Upper lobe of left lung (tissue), 6 donors: Measurements from ENCODE around the gene CX3CR1. TPM values are rescaled to one million over a fixed set of nuclear protein-coding genes. Genes with fewer than 3 reads are reported as not detected.

Experiments used
- ATAC-seq, 2 donors: fragments of 200-7000 bp; cut with Tn5 transposase; one replicate each; pipeline ENCODE4 v1.9.1; 2022; ENCODE audit warnings: mild to moderate bottlenecking in 2 of 2, moderate library complexity in 2 of 2; ENCODE audit not compliant: low FRiP score in 2 of 2
- DNase-seq, 2 donors: peaks; one replicate each; pipeline ENCODE4 v3.0.0-alpha.2; 2019 to 2020
- H3K27ac ChIP-seq, 4 donors: fragments of 200-600 bp; sonication (generic); one replicate each; pipeline ENCODE4 v1.5.1; 2016 to 2019
- H3K27me3 ChIP-seq, 4 donors: fragments of 200-600 bp; sonication (generic); one replicate each; pipeline ENCODE4 v1.5.1; 2017 to 2019
- H3K36me3 ChIP-seq, 4 donors: fragments of 200-600 bp; sonication (generic); one replicate each; pipeline ENCODE4 v1.5.1; 2016 to 2019
- H3K4me1 ChIP-seq, 4 donors: fragments of 200-600 bp; sonication (generic); one replicate each; pipeline ENCODE4 v1.5.1; 2018 to 2019
- H3K4me3 ChIP-seq, 4 donors: fragments of 200-600 bp; sonication (generic); one replicate each; pipeline ENCODE4 v1.5.1; 2017 to 2019; ENCODE audit warnings: mild to moderate bottlenecking in 2 of 4, moderate library complexity in 1 of 4
- H3K9me3 ChIP-seq, 4 donors: fragments of 200-600 bp; sonication (generic); one replicate each; pipeline ENCODE4 v1.5.1; 2018 to 2019
- EP300 ChIP-seq, 4 donors: sonication (generic); formaldehyde crosslinking; IDR thresholded peaks; one replicate each; pipeline ENCODE4 v1.5.1; 2017; ENCODE audit warnings: antibody characterized with exemption in 4 of 4, control low read depth in 2 of 4
- POLR2A ChIP-seq, 4 donors: fragments of 450-650 bp; IDR thresholded peaks; one replicate each; pipeline ENCODE4 v1.5.1; 2016 to 2017; ENCODE audit warnings: antibody characterized with exemption in 4 of 4, mild to moderate bottlenecking in 2 of 4
- POLR2AphosphoS5 ChIP-seq, 2 donors: sonication (generic); formaldehyde crosslinking; IDR thresholded peaks; one replicate each; pipeline ENCODE4 v1.5.1; 2017; ENCODE audit warnings: antibody characterized with exemption in 2 of 2
- WGBS, 2 donors: methylation state at CpG; one replicate each; pipeline ENCODE4 v1.1.5; 2017 to 2018; 5-methylcytosine and 5-hydroxymethylcytosine counted together
- total RNA-seq, 6 donors: library from RNA; depleted of rRNA in 4 of 6; stranded (reverse); fragments of >200 nt in 4 of 6; gene quantifications; one replicate each; pipeline versions ENCODE4 v1.1.0 to v1.2.1, GENCODE V29; 2016 to 2021
- TF ChIP-seq, protein P1 (sequence below), 6 experiments: fragments of 450-650 bp in 4 of 6; fragments of 200-600 bp in 2 of 6; sonication (generic) in 2 of 6; IDR thresholded peaks; one replicate each; pipeline ENCODE4 v1.5.1; 2016 to 2019; ENCODE audit warnings: antibody characterized with exemption in 6 of 6
- donor health status: DM: no; HTN: no; CAD: no; lungs with moderate emphysema.
- donor health status: DM: no; HTN: yes; CAD: no; lungs with severe emphysema.

Gene CX3CR1
- total RNA-seq, 6 donors from 2014 or later: 0.59 to 15.3 (median 2.5) TPM

DNA sequence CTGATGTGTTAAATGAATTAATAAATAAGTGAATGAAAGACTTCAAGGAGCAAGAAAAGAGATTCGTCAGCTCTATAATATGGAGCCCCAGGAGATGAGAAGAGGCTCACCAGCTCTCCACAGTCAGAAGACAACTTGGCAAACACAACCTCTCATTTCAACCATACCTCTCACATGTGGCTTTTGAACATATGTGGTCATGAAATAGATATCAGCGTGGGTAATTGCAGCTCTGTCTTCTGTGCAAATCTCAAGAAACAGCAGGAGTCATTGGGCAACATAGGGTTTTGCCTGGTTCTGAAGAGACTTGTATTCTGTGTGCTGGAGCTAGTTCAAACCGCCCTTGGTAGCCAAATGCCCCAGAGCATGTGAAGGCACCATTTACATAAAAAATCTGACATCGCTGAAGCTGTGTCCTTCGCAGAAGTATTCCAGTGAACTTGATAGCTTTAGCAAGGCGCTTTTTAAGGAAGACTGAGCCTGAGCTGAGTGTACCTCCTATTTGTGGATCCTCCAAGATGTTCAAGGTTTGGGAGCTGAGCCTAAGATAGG, 8.4 kb downstream of the CX3CR1 start:
- Histone ChIP-seq H3K9me3 (no peaks in the 10 kb centered on the region), H3K27ac (peak overlapping the region in 1 of 4 donors; percentile 31), H3K4me1 (peaks cover 0 to 7% (median 1%) of the 10 kb centered on the region in 4 donors), H3K27me3 (no peaks in the 10 kb centered on the region), H3K4me3 (no peak overlapping the region), H3K36me3 (no peaks in the 10 kb centered on the region)
- no peak for DNase-seq
- no peak for TF ChIP-seq POLR2AphosphoS5 (IDR thresholded peaks at IDR 0.05)
- TF ChIP-seq EP300 (IDR thresholded peaks at IDR 0.05): no peak
- no peak for TF ChIP-seq POLR2A (IDR thresholded peaks at IDR 0.05)
- TF ChIP-seq, protein P1, sequence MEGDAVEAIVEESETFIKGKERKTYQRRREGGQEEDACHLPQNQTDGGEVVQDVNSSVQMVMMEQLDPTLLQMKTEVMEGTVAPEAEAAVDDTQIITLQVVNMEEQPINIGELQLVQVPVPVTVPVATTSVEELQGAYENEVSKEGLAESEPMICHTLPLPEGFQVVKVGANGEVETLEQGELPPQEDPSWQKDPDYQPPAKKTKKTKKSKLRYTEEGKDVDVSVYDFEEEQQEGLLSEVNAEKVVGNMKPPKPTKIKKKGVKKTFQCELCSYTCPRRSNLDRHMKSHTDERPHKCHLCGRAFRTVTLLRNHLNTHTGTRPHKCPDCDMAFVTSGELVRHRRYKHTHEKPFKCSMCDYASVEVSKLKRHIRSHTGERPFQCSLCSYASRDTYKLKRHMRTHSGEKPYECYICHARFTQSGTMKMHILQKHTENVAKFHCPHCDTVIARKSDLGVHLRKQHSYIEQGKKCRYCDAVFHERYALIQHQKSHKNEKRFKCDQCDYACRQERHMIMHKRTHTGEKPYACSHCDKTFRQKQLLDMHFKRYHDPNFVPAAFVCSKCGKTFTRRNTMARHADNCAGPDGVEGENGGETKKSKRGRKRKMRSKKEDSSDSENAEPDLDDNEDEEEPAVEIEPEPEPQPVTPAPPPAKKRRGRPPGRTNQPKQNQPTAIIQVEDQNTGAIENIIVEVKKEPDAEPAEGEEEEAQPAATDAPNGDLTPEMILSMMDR (IDR thresholded peaks at IDR 0.05): no peak
- WGBS, 2 donors: 92 to 98% methylated on average over 6 of the region's 6 CpGs
- ATAC-seq: no peak

DNA sequence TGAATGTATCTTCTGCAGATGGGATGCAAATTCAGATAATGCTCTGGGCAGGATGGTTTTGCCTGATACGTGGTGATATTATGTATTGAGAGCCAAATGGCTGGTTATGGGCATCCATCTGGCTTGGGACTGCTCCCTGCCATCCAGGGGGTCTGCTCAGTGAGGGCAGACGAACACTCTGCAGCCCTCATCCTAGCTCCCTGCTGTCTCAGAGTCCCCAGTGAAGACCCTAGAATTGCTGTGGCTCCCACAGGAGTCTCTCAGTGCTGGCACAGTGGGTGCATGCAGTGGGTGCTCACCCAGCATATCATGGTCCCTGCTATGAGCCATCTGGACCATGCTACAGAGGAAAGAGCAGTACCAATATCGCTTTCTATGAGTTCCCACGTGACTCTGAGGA, 10.3 kb downstream of the CX3CR1 start:
- WGBS, 2 donors: 86 to 89% methylated on average over 2 to 4 of the region's 4 CpGs
- H3K4me3 ChIP-seq: no peak overlapping the region
- DNase-seq (no peak), ATAC-seq (no peak)
- H3K9me3 ChIP-seq: no peaks in the 10 kb centered on the region
- H3K4me1 ChIP-seq: peaks cover 0 to 7% (median 1%) of the 10 kb centered on the region in 4 donors
- no peaks in the 10 kb centered on the region for H3K36me3 ChIP-seq
- TF ChIP-seq, protein P1 (IDR thresholded peaks at IDR 0.05): no peak
- no peak for TF ChIP-seq POLR2A (IDR thresholded peaks at IDR 0.05)
- TF ChIP-seq POLR2AphosphoS5 (IDR thresholded peaks at IDR 0.05): no peak
- TF ChIP-seq EP300 (IDR thresholded peaks at IDR 0.05): no peak
- no peak overlapping the region for H3K27ac ChIP-seq
- no peaks in the 10 kb centered on the region for H3K27me3 ChIP-seq

DNA sequence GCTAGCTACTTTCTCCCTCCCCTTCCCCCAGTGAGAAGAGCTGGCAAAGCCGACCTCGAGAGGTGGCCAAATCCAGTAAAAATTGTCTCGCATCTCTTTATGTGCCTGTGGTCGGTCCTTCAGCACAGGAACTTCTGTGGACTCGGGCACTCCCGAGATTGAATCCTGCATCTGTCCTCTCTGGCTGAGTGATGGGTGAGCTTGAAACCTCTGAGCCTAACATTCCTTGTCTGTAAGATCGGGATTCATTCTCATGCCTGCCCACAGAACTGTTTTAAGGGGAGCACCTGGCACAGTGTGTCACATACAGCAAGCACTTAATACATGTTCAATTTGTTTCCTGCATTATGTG, 11.3 kb downstream of the CX3CR1 start:
- Histone ChIP-seq H3K4me3 (no peak overlapping the region), H3K9me3 (no peaks in the 10 kb centered on the region), H3K27ac (no peak overlapping the region), H3K27me3 (no peaks in the 10 kb centered on the region), H3K36me3 (no peaks in the 10 kb centered on the region), H3K4me1 (peaks cover 0 to 7% (median 1%) of the 10 kb centered on the region in 4 donors)
- WGBS, 2 donors: 70 to 82% methylated on average over 1 to 7 of the region's 7 CpGs
- DNase-seq: no peak
- no peak for ATAC-seq
- TF ChIP-seq, protein P1 (IDR thresholded peaks at IDR 0.05): no peak
- TF ChIP-seq POLR2A (IDR thresholded peaks at IDR 0.05) (no peak), EP300 (IDR thresholded peaks at IDR 0.05) (no peak), POLR2AphosphoS5 (IDR thresholded peaks at IDR 0.05) (no peak)

DNA sequence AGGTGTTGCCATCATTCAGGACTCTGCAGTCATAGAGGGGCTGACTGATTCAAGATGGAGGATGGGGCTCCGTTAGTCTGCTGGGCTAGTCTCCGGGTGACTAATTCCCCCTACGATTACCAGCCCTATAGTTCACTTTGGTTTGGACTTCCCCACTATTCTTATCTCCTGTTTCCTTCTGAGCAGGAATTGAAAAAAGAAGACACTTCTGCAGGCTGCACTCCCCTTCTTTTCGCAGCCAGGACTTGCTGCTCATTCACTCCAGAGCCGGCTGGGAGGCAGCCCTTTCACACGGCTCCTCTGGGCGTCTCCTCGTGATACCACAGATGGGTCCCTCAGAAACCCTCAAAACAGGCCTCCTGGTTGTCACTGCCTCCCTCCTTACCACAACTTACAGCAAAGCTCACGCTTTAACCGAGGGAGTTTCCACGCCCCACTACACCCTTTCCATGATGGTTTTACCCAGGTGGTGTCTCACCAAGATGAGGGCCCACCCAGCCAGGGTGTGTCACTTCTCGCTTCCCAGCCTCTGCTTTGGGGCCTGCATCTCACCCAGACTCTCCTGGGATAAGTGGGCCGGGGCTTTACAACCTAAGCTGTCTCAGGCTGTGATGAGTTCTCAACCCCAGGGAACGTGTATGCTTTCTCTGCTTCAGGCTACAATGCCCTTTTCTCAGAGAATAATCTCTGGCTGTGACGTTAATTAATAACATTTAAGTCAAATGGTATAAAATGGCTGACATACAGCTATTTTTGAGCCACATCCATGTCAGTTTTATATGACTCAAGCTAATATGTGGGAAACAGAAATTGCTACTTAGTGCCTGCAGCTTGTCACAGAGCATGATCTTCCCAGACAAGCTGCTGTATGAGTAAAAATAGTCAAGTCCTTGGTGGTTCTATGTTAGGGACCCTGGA, 11.9 kb downstream of the CX3CR1 start:
- no peak overlapping the region for H3K27ac ChIP-seq
- H3K4me3 ChIP-seq: no peak overlapping the region
- WGBS, 2 donors: 67 to 76% methylated on average over 15 of the region's 15 CpGs
- H3K36me3 ChIP-seq: no peaks in the 10 kb centered on the region
- TF ChIP-seq, protein P1 (IDR thresholded peaks at IDR 0.05): no peak
- DNase-seq (no peak), ATAC-seq (peak in 1 of 2 donors; percentile 9)
- H3K4me1 ChIP-seq: peaks cover 0 to 7% (median 1%) of the 10 kb centered on the region in 4 donors
- H3K27me3 ChIP-seq: no peaks in the 10 kb centered on the region
- no peaks in the 10 kb centered on the region for H3K9me3 ChIP-seq
